K562 (cell line): ENCODE data around the gene COPS9. TPM values are rescaled to one million over a fixed set of nuclear protein-coding genes. Genes with fewer than 3 reads are reported as not detected.

Experiments
- ATAC-seq: fragments of 200-7000 bp; cut with Tn5 transposase; 3 replicates; pipeline ENCODE4 v1.9.1; 2020; ENCODE audit warnings: moderate library complexity
- BruUV-seq: library from RNA; stranded (reverse); fragments of 400-500 nt; replicated peaks from 2 replicates; lab custom pipeline; 2021; lab: Mats Ljungman, UMichigan
- CTCF ChIA-PET: fragments of 300-600 bp; formaldehyde crosslinking; extraction: SDS; loops from one replicate; lab custom pipeline; 2021; ENCODE audit warnings: low intra/inter-chr PET ratio; lab: Yijun Ruan, JAX
- POLR2A ChIA-PET: fragments of 300-600, 350-650 bp; sonication (Branson Sonifier 250); formaldehyde crosslinking; extraction: SDS; loops from one replicate; lab custom pipeline; 2021; ENCODE audit warnings: antibody characterized with exemption, inconsistent platforms; lab: Yijun Ruan, JAX
- DNase-seq, 4 experiments: peaks; one replicate each; pipeline versions ENCODE4 v3.0.0 to v3.0.0-alpha.2; 2011 to 2018; ENCODE audit warnings: low spot score in 3 of 4, mixed read lengths in 3 of 4; ENCODE audit errors: extremely low read depth in 1 of 4
- FAIRE-seq: peaks from 2 replicates; lab custom pipeline; 2011; peaks lifted over from hg19 to GRCh38; lab: Jason Lieb, UNC
- H2AFZ ChIP-seq: 2 replicates; pipeline ENCODE4 v1.6.0; 2011; ENCODE audit warnings: low read depth, low read length, control low read depth, inconsistent platforms
- H3K27ac ChIP-seq: fragments of 200-600 bp; 3 replicates; pipeline ENCODE4 v1.8.0; 2011; ENCODE audit warnings: low read depth, mild to moderate bottlenecking, control low read depth, inconsistent platforms, low read length, moderate library complexity, mixed read lengths; ENCODE audit errors: extremely low read depth
- H3K27me3 ChIP-seq, 2 experiments: fragments of 300-600 bp in 1 of 2; 2 replicates in 1 of 2; 3 replicates in 1 of 2; pipeline versions ENCODE4 v1.6.0 to v1.8.0; 2011; ENCODE audit warnings: inconsistent platforms in 2 of 2, low read length in 2 of 2, mild to moderate bottlenecking in 1 of 2, mixed read lengths in 1 of 2, moderate library complexity in 1 of 2; ENCODE audit not compliant: control insufficient read depth in 2 of 2, insufficient read depth in 2 of 2
- H3K36me3 ChIP-seq: fragments of 300-600 bp; 3 replicates; pipeline ENCODE4 v1.8.0; 2011; ENCODE audit warnings: mild to moderate bottlenecking, low read length, inconsistent platforms; ENCODE audit not compliant: control insufficient read depth, insufficient read depth
- H3K4me1 ChIP-seq, 2 experiments: fragments of 200-600 bp in 1 of 2; replicated peaks in 1 of 2; 2 replicates in 1 of 2; 3 replicates in 1 of 2; pipeline versions ENCODE4 v1.5.1 to v1.8.0; 2011; ENCODE audit warnings: inconsistent platforms in 2 of 2, low read length in 2 of 2, mild to moderate bottlenecking in 1 of 2, mixed read lengths in 1 of 2, moderate library complexity in 1 of 2; ENCODE audit not compliant: control insufficient read depth in 2 of 2, insufficient read depth in 2 of 2
- H3K4me2 ChIP-seq: 2 replicates; pipeline ENCODE4 v1.6.1; 2011; ENCODE audit warnings: low read length, control low read depth, inconsistent platforms, mixed read lengths; ENCODE audit not compliant: insufficient read depth
- H3K4me3 ChIP-seq: fragments of 200-600 bp; sonication (generic), shearing (Covaris generic); 2 replicates; pipeline ENCODE4 v1.5.1; 2016; ENCODE audit warnings: control low read depth, inconsistent platforms
- H3K79me2 ChIP-seq: fragments of 200-600 bp; 3 replicates; pipeline ENCODE4 v1.8.0; 2011; ENCODE audit warnings: low read length, inconsistent platforms; ENCODE audit not compliant: control insufficient read depth, insufficient read depth
- H3K9ac ChIP-seq, 2 experiments: 2 replicates each; pipeline versions ENCODE4 v1.6.0 to v1.6.1; 2011; ENCODE audit warnings: low read depth in 2 of 2, low read length in 2 of 2, control low read depth in 1 of 2, inconsistent platforms in 1 of 2, mild to moderate bottlenecking in 1 of 2, mixed read lengths in 1 of 2; ENCODE audit not compliant: insufficient read depth in 1 of 2
- H3K9me1 ChIP-seq: one replicate; pipeline ENCODE4 v1.6.0; 2011; ENCODE audit warnings: inconsistent platforms, mild to moderate bottlenecking, low read length, moderate library complexity; ENCODE audit not compliant: control insufficient read depth, insufficient read depth
- H3K9me3 ChIP-seq: replicated peaks from 2 replicates; pipeline ENCODE4 v1.5.1; 2011; ENCODE audit warnings: low read depth, low read length, inconsistent platforms; ENCODE audit not compliant: control insufficient read depth, insufficient read depth
- H4K20me1 ChIP-seq: replicated peaks from 2 replicates; pipeline ENCODE4 v1.6.1; 2011; ENCODE audit warnings: low read length, inconsistent platforms, mixed read lengths; ENCODE audit not compliant: control insufficient read depth, insufficient read depth
- CBFA2T2 ChIP-seq: fragments of 450-650 bp; conservative IDR thresholded peaks from 2 replicates; pipeline ENCODE4 v1.6.1; 2017; ENCODE audit warnings: mild to moderate bottlenecking
- CCAR2 ChIP-seq: fragments of 200-400 bp; formaldehyde crosslinking; IDR thresholded peaks from 2 replicates; pipeline ENCODE4 v1.6.1; 2017; ENCODE audit warnings: mild to moderate bottlenecking, low read depth, low read length
- HSF4 ChIP-seq: fragments of 250-450 bp; sonication (Bioruptor Pico); IDR thresholded peaks from 2 replicates; pipeline ENCODE4 v2.1.2; 2022; ENCODE audit warnings: mild to moderate bottlenecking, moderate library complexity, borderline replicate concordance
- MCM3 ChIP-seq: fragments of 450-650 bp; IDR thresholded peaks from 2 replicates; pipeline ENCODE4 v1.6.1; 2016
- NELFE ChIP-seq: IDR thresholded peaks from 2 replicates; pipeline ENCODE4 v1.6.1; 2011; ENCODE audit warnings: mild to moderate bottlenecking; ENCODE audit not compliant: insufficient read depth, insufficient read length
- NFXL1 ChIP-seq: fragments of 450-650 bp; formaldehyde crosslinking; IDR thresholded peaks from 2 replicates; pipeline ENCODE4 v1.4.0; 2021; ENCODE audit warnings: mild to moderate bottlenecking
- PRPF4 ChIP-seq: fragments of 200-400 bp; formaldehyde crosslinking; IDR thresholded peaks from one replicate; pipeline ENCODE4 v1.6.1; 2017; ENCODE audit warnings: low read length, low read depth, mild to moderate bottlenecking; ENCODE audit not compliant: insufficient read depth, poor library complexity, severe bottlenecking
- RBFOX2 ChIP-seq: fragments of 200-400 bp; formaldehyde crosslinking; IDR thresholded peaks from 2 replicates; pipeline ENCODE4 v1.6.1; 2017; ENCODE audit warnings: low read depth, mild to moderate bottlenecking, low read length, moderate library complexity
- SAFB ChIP-seq: fragments of 200-400 bp; formaldehyde crosslinking; IDR thresholded peaks from 2 replicates; pipeline ENCODE4 v1.6.1; 2017; ENCODE audit warnings: low read depth, low read length, borderline replicate concordance
- TEAD1 ChIP-seq, 2 experiments: fragments of 450-650 bp in 1 of 2; sonication (generic) in 1 of 2; formaldehyde crosslinking; IDR thresholded peaks; 2 replicates each; pipeline versions ENCODE4 v1.4.0 to v1.8.0; 2020 to 2022; ENCODE audit warnings: mild to moderate bottlenecking in 2 of 2, missing genetic modification reagents in 1 of 2
- TSC22D4 ChIP-seq: fragments of 450-650 bp; IDR thresholded peaks from 2 replicates; pipeline ENCODE4 v1.6.1; 2016; ENCODE audit warnings: missing genetic modification characterization, missing biosample characterization, control low read depth
- ZNF121 ChIP-seq: sonication (generic); formaldehyde crosslinking; conservative IDR thresholded peaks from 2 replicates; pipeline ENCODE4 v1.8.0; 2022; ENCODE audit warnings: missing genetic modification reagents
- ZNF184 ChIP-seq: sonication (generic); formaldehyde crosslinking; IDR thresholded peaks from 2 replicates; pipeline ENCODE4 v1.5.0; 2020; ENCODE audit warnings: missing genetic modification reagents
- ZNF589 ChIP-seq: fragments of 200-800 bp; sonication (Bioruptor generic); IDR thresholded peaks from 2 replicates; pipeline ENCODE4 v1.6.1; 2016; ENCODE audit warnings: low read depth, missing genetic modification characterization, missing compliant biosample characterization
- WGBS: fragments of 100-300 bp; shearing (Covaris generic); methylation state at CpG from one replicate; pipeline ENCODE4 v1.1.6; 2016; ENCODE audit warnings: low coverage, mixed read lengths; ENCODE audit not compliant: insufficient coverage; ENCODE audit errors: missing lambda C conversion rate; 5-methylcytosine and 5-hydroxymethylcytosine counted together
- in situ Hi-C: fragments of 300-500 bp; cut with MboI; formaldehyde crosslinking; loops from 4 replicates; pipeline ENCODE4 v1.15.0; 2018; ENCODE audit warnings: inconsistent platforms, mixed read lengths
- intact Hi-C: fragments of 100-400 bp; cut with micrococcal nuclease; formaldehyde crosslinking; loops from 2 replicates; pipeline ENCODE4 v1.14.2; 2022
- polyA plus RNA-seq, 8 experiments: library from polyadenylated mRNA; depleted of rRNA in 4 of 8; stranded (reverse) in 5 of 8; unstranded in 3 of 8; fragments of >200 nt; fragmentation: Nextera tagmentation in 2 of 8; fragmentation: Illumina TruSeq in 1 of 8; extraction: Ambion mirVana in 2 of 8; extraction: Trizol in 1 of 8; gene quantifications; 2 replicates each; pipeline versions ENCODE4 v1.2.1 to v1.2.3, GENCODE V29; 2011 to 2014; ENCODE audit warnings: inconsistent platforms in 1 of 8, missing spikeins in 1 of 8
- total RNA-seq, 7 experiments: library from RNA; depleted of rRNA in 6 of 7; stranded (reverse); fragments of >200 nt in 6 of 7; fragmentation: Illumina TruSeq in 2 of 7; extraction: Trizol in 2 of 7; gene quantifications; 2 replicates each; pipeline versions ENCODE4 v1.2.1 to v1.2.3, GENCODE V29; 2011 to 2021; ENCODE audit warnings: low replicate concordance in 1 of 7
- TF ChIP-seq, protein P1 (sequence below): sonication (generic); formaldehyde crosslinking; IDR thresholded peaks from 2 replicates; pipeline ENCODE4 v1.8.1; 2023; ENCODE audit warnings: mild to moderate bottlenecking, missing genetic modification reagents
- TF ChIP-seq, protein P2 (sequence below): sonication (generic); formaldehyde crosslinking; IDR thresholded peaks from 2 replicates; pipeline ENCODE4 v1.8.0; 2023; ENCODE audit warnings: missing genetic modification reagents, mild to moderate bottlenecking, borderline replicate concordance
- TF ChIP-seq, protein P3 (sequence below): fragments of 450-650 bp; IDR thresholded peaks from 2 replicates; pipeline ENCODE4 v1.6.1; 2016; ENCODE audit warnings: missing biosample characterization, missing genetic modification characterization

Gene COPS9
- total and polyA plus RNA-seq, 9 of the 15 experiments (the other 6 are each of a cell fraction or from before 2014, with no cell fraction given) = 55.0 to 281 (median 99.9) TPM

DNA sequence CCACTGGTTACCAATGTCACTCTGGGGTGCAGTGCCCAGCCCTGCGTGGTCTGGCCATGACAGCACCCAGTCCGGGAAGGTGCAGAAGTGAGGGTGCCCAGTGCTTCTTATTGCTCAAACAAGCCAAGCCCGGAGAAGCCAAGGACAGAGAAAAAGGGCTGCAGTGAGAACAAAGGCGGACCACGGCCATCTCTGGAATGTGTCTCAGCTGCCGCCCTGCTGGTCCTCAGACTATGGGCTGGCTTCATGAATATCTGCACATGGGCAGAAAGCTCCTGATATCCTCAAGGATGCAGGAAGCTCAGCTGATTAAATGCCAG, 28.7 kb downstream of the COPS9 start:
- Histone ChIP-seq H3K9ac (no peak overlapping the region), H2AFZ (no peak overlapping the region), H3K27me3 (peaks cover 4 to 61% of the 10 kb centered on the region in 2 experiments; a peak in 3 of 5 replicates), H3K4me2 (no peak overlapping the region), H3K9me1 (no peaks in the 10 kb centered on the region), H3K4me1 (no peaks in the 10 kb centered on the region), H3K79me2 (no peaks in the 10 kb centered on the region), H3K27ac (no peak overlapping the region), H3K9me3 (no peaks in the 10 kb centered on the region), H4K20me1 (no peaks in the 10 kb centered on the region), H3K4me3 (no peak overlapping the region), H3K36me3 (no peaks in the 10 kb centered on the region)
- intact Hi-C loops = no loop called here
- ATAC-seq (no peak), FAIRE-seq (no peak), DNase-seq (no peak)
- no TSS peak for BruUV-seq
- in situ Hi-C loops = no loop called here
- CTCF ChIA-PET = no interaction called here
- POLR2A ChIA-PET = no interaction called here
- 2% methylated on average over 5 of the region's 6 CpGs for WGBS
- no peak for TF ChIP-seq CCAR2
- TF ChIP-seq CBFA2T2 = no peak
- no peak for TF ChIP-seq TSC22D4 (tag)
- TF ChIP-seq, protein P1, sequence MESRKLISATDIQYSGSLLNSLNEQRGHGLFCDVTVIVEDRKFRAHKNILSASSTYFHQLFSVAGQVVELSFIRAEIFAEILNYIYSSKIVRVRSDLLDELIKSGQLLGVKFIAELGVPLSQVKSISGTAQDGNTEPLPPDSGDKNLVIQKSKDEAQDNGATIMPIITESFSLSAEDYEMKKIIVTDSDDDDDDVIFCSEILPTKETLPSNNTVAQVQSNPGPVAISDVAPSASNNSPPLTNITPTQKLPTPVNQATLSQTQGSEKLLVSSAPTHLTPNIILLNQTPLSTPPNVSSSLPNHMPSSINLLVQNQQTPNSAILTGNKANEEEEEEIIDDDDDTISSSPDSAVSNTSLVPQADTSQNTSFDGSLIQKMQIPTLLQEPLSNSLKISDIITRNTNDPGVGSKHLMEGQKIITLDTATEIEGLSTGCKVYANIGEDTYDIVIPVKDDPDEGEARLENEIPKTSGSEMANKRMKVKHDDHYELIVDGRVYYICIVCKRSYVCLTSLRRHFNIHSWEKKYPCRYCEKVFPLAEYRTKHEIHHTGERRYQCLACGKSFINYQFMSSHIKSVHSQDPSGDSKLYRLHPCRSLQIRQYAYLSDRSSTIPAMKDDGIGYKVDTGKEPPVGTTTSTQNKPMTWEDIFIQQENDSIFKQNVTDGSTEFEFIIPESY (CRISPR knock-in tag) = no peak
- no peak for TF ChIP-seq HSF4 (CRISPR knock-in tag)
- no peak for TF ChIP-seq SAFB
- TF ChIP-seq, protein P2, sequence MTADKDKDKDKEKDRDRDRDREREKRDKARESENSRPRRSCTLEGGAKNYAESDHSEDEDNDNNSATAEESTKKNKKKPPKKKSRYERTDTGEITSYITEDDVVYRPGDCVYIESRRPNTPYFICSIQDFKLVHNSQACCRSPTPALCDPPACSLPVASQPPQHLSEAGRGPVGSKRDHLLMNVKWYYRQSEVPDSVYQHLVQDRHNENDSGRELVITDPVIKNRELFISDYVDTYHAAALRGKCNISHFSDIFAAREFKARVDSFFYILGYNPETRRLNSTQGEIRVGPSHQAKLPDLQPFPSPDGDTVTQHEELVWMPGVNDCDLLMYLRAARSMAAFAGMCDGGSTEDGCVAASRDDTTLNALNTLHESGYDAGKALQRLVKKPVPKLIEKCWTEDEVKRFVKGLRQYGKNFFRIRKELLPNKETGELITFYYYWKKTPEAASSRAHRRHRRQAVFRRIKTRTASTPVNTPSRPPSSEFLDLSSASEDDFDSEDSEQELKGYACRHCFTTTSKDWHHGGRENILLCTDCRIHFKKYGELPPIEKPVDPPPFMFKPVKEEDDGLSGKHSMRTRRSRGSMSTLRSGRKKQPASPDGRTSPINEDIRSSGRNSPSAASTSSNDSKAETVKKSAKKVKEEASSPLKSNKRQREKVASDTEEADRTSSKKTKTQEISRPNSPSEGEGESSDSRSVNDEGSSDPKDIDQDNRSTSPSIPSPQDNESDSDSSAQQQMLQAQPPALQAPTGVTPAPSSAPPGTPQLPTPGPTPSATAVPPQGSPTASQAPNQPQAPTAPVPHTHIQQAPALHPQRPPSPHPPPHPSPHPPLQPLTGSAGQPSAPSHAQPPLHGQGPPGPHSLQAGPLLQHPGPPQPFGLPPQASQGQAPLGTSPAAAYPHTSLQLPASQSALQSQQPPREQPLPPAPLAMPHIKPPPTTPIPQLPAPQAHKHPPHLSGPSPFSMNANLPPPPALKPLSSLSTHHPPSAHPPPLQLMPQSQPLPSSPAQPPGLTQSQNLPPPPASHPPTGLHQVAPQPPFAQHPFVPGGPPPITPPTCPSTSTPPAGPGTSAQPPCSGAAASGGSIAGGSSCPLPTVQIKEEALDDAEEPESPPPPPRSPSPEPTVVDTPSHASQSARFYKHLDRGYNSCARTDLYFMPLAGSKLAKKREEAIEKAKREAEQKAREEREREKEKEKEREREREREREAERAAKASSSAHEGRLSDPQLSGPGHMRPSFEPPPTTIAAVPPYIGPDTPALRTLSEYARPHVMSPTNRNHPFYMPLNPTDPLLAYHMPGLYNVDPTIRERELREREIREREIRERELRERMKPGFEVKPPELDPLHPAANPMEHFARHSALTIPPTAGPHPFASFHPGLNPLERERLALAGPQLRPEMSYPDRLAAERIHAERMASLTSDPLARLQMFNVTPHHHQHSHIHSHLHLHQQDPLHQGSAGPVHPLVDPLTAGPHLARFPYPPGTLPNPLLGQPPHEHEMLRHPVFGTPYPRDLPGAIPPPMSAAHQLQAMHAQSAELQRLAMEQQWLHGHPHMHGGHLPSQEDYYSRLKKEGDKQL = no peak
- TF ChIP-seq PRPF4 = no peak
- TF ChIP-seq, protein P3, sequence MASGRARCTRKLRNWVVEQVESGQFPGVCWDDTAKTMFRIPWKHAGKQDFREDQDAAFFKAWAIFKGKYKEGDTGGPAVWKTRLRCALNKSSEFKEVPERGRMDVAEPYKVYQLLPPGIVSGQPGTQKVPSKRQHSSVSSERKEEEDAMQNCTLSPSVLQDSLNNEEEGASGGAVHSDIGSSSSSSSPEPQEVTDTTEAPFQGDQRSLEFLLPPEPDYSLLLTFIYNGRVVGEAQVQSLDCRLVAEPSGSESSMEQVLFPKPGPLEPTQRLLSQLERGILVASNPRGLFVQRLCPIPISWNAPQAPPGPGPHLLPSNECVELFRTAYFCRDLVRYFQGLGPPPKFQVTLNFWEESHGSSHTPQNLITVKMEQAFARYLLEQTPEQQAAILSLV (tag) = no peak
- TF ChIP-seq NFXL1 (CRISPR knock-in tag) = no peak
- no peak for TF ChIP-seq MCM3
- no peak for TF ChIP-seq ZNF589 (CRISPR knock-in tag)
- no peak for TF ChIP-seq ZNF121 (CRISPR knock-in tag)
- TF ChIP-seq RBFOX2 = no peak
- no peak for TF ChIP-seq TEAD1 (CRISPR knock-in tag; IDR thresholded peaks at IDR 0.05)
- no peak for TF ChIP-seq NELFE
- TF ChIP-seq ZNF184 (CRISPR knock-in tag) = no peak
